ENCODE results near the gene RIN2.
"Not testable (repeated sequence)": the region's sequence is repeated elsewhere in the genome, so short reads cannot be mapped to it uniquely, and the experiment has no call there.

Gene RIN2

DNA sequence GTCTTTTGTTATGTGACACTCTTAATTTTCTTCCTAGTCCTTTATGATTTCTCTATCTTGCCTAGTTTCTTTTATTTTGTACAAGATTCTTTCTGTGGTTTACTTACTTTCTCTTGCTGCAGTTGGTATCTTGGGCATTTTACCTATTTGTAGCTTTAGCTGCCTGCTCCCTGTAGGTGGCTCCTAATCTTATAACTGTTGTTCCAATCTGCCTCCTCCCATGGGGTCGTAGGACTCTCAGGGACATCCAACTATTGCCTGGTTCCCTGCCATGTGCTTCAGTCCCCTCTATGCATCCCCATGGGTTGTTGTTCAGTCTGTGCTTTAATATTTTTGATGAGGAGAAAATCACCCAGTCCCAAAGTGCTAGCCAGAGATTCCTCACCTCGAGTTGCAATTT is 31.4 kb downstream of the RIN2 start:
- DNase-seq (ENCODE audit: low read depth), result no peak

DNA sequence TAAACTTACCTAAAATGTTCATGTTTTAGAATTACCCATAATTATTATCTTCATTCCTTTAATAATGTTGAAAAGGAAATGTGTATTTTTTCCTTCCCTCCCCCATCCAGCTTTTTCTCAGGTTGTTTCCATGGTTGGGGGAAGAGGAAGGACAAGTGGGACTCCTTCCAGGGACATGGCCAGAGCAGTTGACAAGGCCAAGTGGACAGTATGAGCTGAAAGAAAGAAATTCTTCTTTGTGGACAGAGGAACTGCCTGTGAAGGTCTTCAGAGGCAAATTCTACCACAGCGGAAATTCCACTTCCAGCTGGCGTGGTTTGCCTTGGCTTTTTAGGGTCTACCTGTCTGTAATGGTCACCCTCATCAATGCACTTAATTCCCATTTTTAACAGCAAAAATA is 33.8 kb downstream of the RIN2 start:
- DNase-seq (ENCODE audit: low read depth), result no peak

DNA sequence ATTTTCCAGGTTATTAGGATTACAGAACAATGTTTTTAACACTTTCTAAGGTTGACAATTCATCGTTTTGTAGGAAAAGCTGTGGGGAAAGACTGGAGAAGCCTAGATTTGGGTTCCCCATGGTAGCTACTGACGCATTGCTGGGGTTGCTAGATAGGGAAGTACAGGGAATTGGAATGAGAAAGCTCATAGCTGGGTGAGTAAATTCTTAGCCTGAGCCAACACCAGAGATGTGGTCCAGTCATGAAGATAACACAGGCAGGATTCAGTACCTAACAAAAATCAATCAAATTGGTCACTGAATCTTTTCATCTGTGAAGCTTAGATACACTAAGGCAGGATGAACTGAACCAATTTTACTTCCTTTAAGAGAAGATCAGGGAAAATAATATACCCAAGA is 35.7 kb downstream of the RIN2 start:
- no peak for DNase-seq (ENCODE audit: low read depth)

DNA sequence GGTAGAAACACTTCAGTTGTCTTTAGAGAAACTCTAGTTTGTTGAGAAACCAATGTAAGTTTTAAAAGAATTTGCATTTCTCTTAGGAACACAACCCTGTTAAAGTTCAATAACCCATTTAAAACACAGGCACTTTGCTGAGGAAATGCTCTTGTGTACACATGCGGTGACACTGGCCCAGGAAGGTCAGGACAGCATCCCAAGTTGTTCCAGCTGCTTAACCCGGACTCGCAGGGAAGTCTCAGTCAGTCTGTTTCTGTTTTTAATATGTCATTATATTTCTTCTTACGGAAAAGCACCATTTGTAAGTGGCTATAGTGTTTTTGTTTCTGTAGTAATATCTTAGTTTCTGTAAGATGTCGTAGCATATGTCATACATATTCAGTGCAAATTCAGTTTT is 36.9 kb downstream of the RIN2 start:
- DNase-seq (ENCODE audit: low read depth), result no peak

DNA sequence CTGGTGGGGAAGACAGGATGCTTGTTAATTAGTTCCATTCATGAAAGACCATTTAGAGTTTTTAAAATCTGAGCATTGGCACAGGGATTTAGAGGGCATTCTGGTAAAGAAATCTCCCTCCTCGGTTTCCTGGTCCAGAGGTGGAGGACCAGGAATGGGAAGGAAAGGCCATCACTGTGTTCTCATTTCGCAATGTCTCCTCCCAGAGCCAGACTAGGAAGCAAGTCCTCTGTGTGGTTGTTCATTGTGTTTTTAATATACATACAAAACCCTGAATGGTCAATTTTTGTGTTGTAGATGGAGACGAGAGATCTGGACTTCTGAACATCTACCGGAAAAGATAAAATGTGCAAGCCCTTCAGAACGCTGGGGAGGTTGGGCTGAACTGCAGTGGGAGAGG is 41.3 kb downstream of the RIN2 start:
- DNase-seq (ENCODE audit: low read depth), result no peak

DNA sequence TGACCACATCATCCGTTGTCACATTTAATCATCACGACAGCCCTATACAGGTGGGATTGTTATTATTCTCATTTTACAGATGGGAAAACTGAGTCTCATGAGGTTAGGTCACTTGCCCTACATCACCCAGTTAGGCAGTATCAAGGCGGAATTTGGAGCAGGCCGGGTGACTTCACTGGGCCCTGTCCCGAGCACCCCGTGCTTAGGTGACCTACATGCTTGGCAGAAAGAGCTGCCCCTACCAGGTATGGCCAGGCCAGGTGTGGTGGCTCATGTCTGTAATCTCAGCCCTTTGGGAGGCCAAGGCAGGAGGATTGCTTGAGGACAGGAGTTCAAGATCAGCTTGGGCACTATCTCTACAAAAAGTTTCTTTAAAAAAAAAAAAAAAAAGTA is 44.0 kb downstream of the RIN2 start:
- DNase-seq (ENCODE audit: low read depth), result no peak

DNA sequence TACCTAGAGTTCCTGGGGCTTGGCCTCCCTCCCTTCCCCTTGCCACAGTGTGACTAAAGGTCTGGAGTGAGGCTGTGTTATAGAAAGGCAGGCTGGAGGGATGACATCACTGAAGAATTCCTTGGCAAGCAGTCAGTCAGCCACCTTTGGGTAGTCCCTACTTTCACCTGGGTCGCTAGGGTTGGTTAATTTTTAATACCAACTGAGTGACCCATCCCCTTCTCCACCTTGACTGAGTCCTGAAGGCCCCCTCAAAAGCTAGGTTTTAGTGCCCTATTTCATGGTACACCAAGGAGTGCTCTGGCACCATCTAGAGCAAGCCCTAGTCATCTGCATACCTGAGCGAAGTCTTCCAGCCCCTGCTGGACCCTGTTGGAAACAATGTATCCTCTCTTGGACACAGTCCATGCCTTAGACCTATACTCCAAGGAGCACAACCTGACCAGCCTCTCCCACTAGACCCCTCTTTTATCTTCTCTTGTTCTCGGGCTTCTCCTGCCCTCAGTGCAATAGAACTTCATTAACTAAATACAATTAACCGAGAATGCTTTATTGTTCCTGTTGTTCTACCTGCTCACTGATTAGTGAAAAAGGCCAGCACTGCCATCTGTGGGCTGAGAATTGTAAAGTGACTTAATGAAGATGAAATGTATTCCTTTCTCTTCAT is 44.6 kb downstream of the RIN2 start:
- no peak for DNase-seq (ENCODE audit: low read depth)

DNA sequence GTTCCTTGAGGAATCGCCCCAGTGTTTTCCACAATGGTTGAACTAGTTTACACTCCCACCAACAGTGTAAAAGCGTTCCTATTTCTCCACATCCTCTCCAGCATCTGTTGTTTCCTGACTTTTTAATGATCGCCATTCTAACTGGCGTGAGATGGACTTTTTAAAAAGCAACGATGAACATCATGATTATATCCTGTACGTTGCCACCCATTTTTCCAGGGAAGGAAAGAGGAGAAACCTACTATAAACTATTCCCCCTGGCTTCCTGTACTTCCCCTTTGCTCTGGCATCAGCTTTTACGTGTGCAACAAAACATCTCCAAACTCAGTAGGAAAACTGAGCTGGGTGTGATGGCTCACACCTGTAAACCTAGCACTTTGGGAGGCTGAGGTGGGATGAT is 48.2 kb downstream of the RIN2 start:
- DNase-seq (ENCODE audit: low read depth), result not testable (repeated sequence)

DNA sequence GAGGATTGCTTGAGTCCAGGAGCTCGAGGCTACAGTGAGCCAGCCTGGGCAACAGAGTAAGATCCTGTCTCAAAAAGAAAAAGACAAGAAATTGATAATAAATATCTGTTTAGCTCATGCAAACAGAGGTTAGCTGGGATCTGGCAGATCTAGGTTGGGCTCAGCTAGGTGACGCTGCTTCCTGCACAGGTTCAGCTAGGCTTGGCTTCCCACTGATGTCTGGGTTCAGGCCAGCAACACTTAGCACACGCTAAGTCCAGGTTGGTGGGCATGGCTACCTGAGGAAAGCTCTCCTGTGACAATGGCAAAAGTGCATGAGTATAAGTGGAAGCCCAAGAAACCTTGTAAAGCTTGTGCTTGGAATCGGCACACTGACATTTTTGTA is 48.7 kb downstream of the RIN2 start:
- DNase-seq (ENCODE audit: low read depth), result no peak

DNA sequence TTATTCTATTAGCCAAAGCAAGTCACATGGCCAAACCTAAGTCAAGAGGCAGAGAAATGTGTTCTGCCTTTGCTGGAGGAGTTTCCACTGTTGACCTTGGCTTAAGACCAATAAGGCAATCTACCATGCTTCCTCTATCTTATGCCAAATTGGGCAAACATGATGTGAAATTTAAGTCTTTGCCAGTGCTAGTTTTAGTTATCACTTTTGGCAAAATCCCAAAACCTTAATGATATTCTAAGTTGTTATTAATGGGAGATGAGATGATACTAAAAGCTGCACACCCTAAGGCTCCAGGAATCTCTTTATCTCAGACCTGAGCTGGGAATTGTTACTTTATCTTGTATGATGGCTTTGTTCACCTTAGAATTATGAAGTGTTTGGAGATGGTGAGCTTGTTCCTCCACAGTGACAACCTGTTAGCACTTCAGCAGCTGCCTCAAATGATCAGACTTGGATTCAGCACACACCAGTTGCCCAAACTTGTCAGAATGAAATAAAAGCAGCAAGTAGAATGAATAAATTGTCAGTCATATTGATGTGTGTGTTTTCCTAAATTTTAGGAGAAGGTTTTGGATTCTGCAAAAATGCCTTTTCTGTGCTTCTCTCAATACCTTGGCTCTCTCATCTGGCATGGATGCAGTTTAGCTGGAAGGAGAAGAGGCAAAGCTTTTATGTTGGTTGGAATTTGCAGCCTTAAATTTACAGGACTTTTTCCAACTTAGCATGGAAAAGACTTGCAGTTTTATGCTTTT is 49.3 kb downstream of the RIN2 start:
- no peak for DNase-seq (ENCODE audit: low read depth)

All from stimulated activated CD8-positive, alpha-beta memory T cell treated with anti-CD3 and anti-CD28 coated beads, Interleukin-7, amount 100 ng/mL, for 24 hours (primary cell).